K562 (cell line): Measurements from ENCODE around the gene BBS5.

Source experiments
- ARID1B ChIP-seq: fragments of 450-650 bp; IDR thresholded peaks from 2 replicates; pipeline ENCODE4 v1.6.1; 2016; ENCODE audit warnings: antibody characterized with exemption, mild to moderate bottlenecking, inconsistent platforms
- ATF1 ChIP-seq, 2 experiments: fragments of 450-650 bp in 1 of 2; IDR thresholded peaks; 2 replicates each; pipeline ENCODE4 v1.6.1; 2016; ENCODE audit warnings: missing compliant biosample characterization in 1 of 2, missing genetic modification characterization in 1 of 2
- BHLHE40 ChIP-seq: IDR thresholded peaks from 2 replicates; pipeline ENCODE4 v1.6.1; 2011; ENCODE audit warnings: low read length, improper control_type of control experiment

DNA sequence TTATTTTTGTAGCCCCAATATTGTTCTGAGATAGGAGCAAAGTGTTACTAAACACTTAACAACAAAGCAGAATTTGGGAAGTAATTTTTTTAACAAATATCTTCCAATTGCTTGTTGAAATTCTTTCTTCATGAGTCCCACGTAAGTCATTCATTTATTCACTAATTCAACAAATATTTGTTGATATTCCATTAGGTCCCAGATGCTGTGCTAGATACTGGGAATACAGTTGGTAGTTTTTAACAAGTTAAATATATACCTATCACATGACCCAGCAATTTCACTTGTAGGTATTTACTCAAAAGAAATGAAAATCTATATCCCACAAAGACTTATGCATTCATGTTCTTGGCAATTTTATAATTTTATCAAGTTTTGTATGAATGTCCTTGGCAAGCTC lies 7.0 kb upstream of the BBS5 start:
- TF ChIP-seq ARID1B (no peak), BHLHE40 (no peak), ATF1 (CRISPR knock-in tag; IDR thresholded peaks at IDR 0.05) (no peak), ATF1 (tag; IDR thresholded peaks at IDR 0.05) (no peak)
